GM19395 (cell line): ENCODE results near the gene CD244.
A peak's percentile ranks its signal among the peaks of the same experiment; 100 is the strongest.
"Not testable (repeated sequence)": the region's sequence is repeated elsewhere in the genome, so short reads cannot be mapped to it uniquely, and the experiment has no call there.

Experiments used
- ATAC-seq: cut with Tn5 transposase; IDR thresholded peaks from one replicate; pipeline ENCODE4 v1.9.1; 2021; ENCODE audit warnings: mild to moderate bottlenecking, moderate library complexity; ENCODE audit not compliant: unreplicated experiment

Gene CD244

GRCh38 chr1:160789051-160789701 lies 73.5 kb downstream of the CD244 start:
- ATAC-seq = no peak

DNA sequence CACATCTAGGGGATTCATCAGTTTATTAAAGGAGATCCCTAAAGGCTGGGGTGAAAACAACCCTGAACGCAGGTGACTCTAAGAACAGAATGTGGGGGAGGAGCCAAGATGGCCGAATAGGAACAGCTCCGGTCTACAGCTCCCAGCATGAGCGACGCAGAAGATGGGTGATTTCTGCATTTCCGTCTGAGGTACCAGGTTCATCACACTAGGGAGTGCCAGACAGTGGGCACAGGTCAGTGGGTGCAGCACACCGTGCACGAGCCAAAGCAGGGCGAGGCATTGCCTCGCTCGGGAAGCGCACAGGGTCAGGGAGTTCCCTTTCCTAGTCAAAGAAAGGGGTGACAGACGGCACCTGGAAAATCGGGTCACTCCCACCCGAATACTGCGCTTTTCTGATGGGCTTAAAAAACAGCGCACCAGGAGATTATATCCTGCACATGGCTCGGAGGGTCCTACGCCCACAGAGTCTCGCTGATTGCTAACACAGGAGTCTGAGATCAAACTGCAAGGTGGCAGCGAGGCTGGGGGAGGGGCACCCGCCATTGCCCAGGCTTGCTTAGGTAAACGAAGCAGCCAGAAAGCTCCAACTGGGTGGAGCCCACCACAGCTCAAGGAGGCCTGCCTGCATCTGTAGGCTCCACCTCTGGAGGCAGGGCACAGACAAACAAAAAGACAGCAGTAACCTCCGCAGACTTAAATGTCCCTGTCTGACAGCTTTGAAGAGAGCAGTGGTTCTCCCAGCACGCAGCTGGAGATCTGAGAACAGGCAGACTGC lies 79.5 kb downstream of the CD244 start:
- ATAC-seq = not testable (repeated sequence)

- peak; percentile 91 for ATAC-seq
These were observed 80.6 kb downstream of the CD244 start for GRCh38 chr1:160781914-160782689.

DNA sequence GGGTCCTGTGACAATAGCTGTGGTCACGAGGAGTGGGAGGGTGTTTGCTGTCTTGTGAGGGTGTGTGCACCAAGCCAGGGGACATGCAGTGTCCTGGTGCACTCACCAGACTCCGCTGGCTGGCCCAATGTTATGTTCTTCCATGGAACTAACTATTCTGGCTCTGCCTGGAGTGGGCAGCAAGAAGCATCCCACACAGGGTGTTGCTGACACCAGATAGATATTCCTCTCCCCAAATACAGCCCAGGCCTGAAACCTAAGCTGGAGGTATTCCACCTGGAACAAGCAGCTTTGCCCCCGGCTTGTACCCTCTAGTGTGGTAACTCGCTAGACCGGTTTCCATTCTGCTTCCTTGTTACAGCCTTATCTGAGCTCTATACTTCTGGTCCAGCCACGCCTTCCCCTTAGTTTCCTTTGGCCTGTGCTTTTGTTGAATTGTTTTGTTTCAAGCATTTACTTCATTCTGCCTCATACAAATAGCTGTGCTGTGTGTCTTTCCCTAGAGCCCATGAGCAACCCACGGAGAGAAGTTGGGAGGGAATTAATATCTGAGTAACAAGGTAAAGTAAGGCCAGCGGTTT lies 81.4 kb downstream of the CD244 start:
- ATAC-seq = no peak

- ATAC-seq = no peak
These were observed 82.3 kb downstream of the CD244 start for GRCh38 chr1:160780398-160780755.
